CD14-positive monocyte (primary cell): Measurements from ENCODE around the gene GMCL2. TPM values are rescaled to one million over a fixed set of nuclear protein-coding genes. Genes with fewer than 3 reads are reported as not detected.

Experiments
- DNase-seq, 3 donors: peaks; one replicate each; pipeline ENCODE4 v3.0.0-alpha.2; 2011 to 2022
- H2AFZ ChIP-seq: 2 replicates; pipeline ENCODE4 v1.6.0; 2012; ENCODE audit warnings: mild to moderate bottlenecking, low read depth, low read length, inconsistent platforms; ENCODE audit not compliant: insufficient read depth, poor library complexity, severe bottlenecking
- H3K27ac ChIP-seq, 2 donors: 1 replicate in 1 of 2; 2 replicates in 1 of 2; pipeline ENCODE4 v1.5.1; 2012 to 2013; ENCODE audit warnings: low read length in 2 of 2, control low read depth in 1 of 2, inconsistent platforms in 1 of 2, low read depth in 1 of 2, mild to moderate bottlenecking in 1 of 2
- H3K27me3 ChIP-seq, 2 donors: one replicate each; pipeline versions ENCODE4 v1.6.0 to v1.6.1; 2011 to 2013; ENCODE audit warnings: low read length in 2 of 2; ENCODE audit not compliant: control insufficient read depth in 2 of 2, insufficient read depth in 2 of 2
- H3K36me3 ChIP-seq, 2 donors: replicated peaks in 1 of 2; 1 replicate in 1 of 2; 2 replicates in 1 of 2; pipeline versions ENCODE4 v1.5.1 to v1.6.1; 2012 to 2013; ENCODE audit warnings: low read length in 2 of 2, control low read depth in 1 of 2, inconsistent platforms in 1 of 2, mild to moderate bottlenecking in 1 of 2; ENCODE audit not compliant: insufficient read depth in 2 of 2, control insufficient read depth in 1 of 2
- H3K4me1 ChIP-seq, 2 donors: 1 replicate in 1 of 2; 2 replicates in 1 of 2; pipeline versions ENCODE4 v1.5.1 to v1.6.1; 2012 to 2013; ENCODE audit warnings: low read length in 2 of 2, control low read depth in 1 of 2, inconsistent platforms in 1 of 2, mild to moderate bottlenecking in 1 of 2, moderate library complexity in 1 of 2; ENCODE audit not compliant: insufficient read depth in 2 of 2, control insufficient read depth in 1 of 2
- H3K4me2 ChIP-seq: replicated peaks from 2 replicates; pipeline ENCODE3; 2012; ENCODE audit warnings: low read length, moderate library complexity, mild to moderate bottlenecking; ENCODE audit not compliant: poor library complexity, severe bottlenecking; ENCODE audit errors: extremely low read depth
- H3K4me3 ChIP-seq, 3 experiments: fragments of 200-600 bp in 1 of 3; sonication (generic) in 1 of 3; replicated peaks in 1 of 3; 1 replicate in 2 of 3; 2 replicates in 1 of 3; pipeline ENCODE4 v1.5.1; 2011 to 2013; ENCODE audit warnings: low read length in 3 of 3, mild to moderate bottlenecking in 3 of 3, control low read depth in 2 of 3, low read depth in 2 of 3, inconsistent platforms in 1 of 3, moderate library complexity in 1 of 3
- H3K79me2 ChIP-seq: 2 replicates; pipeline ENCODE4 v1.6.0; 2012; ENCODE audit warnings: mild to moderate bottlenecking, control low read depth, inconsistent platforms, low read length, moderate library complexity; ENCODE audit not compliant: insufficient read depth
- H3K9ac ChIP-seq: 2 replicates; pipeline ENCODE4 v1.6.0; 2017; ENCODE audit warnings: low read length, mild to moderate bottlenecking; ENCODE audit not compliant: insufficient read depth, poor library complexity, severe bottlenecking
- H3K9me3 ChIP-seq, 2 donors: replicated peaks in 1 of 2; 1 replicate in 1 of 2; 2 replicates in 1 of 2; pipeline versions ENCODE4 v1.5.1 to v1.6.1; 2012 to 2013; ENCODE audit warnings: low read length in 2 of 2, control low read depth in 1 of 2; ENCODE audit not compliant: control insufficient read depth in 1 of 2, insufficient read depth in 1 of 2
- H4K20me1 ChIP-seq: 2 replicates; pipeline ENCODE4 v1.6.0; 2012; ENCODE audit warnings: mild to moderate bottlenecking, low read length, control low read depth, moderate library complexity; ENCODE audit not compliant: insufficient read depth
- H3K27ac Mint-ChIP-seq, 7 donors: one replicate each; pipeline ENCODE4 v1.8.0; 2020; ENCODE audit warnings: mild to moderate bottlenecking in 7 of 7, mixed read lengths in 7 of 7, moderate library complexity in 6 of 7, inconsistent platforms in 2 of 7
- H3K27me3 Mint-ChIP-seq, 3 donors: one replicate each; pipeline ENCODE4 v1.8.0; 2021 to 2022; ENCODE audit warnings: low read depth in 3 of 3, mild to moderate bottlenecking in 3 of 3, mixed read lengths in 3 of 3, moderate library complexity in 3 of 3, inconsistent platforms in 1 of 3
- H3K36me3 Mint-ChIP-seq, 2 donors: one replicate each; pipeline ENCODE4 v1.8.0; 2020; ENCODE audit warnings: mixed read lengths in 2 of 2, inconsistent platforms in 1 of 2, mild to moderate bottlenecking in 1 of 2
- H3K4me1 Mint-ChIP-seq: one replicate; pipeline ENCODE4 v1.8.0; 2020; ENCODE audit warnings: mild to moderate bottlenecking, mixed read lengths
- H3K4me3 Mint-ChIP-seq, 2 donors: one replicate each; pipeline ENCODE4 v1.8.0; 2020; ENCODE audit warnings: mild to moderate bottlenecking in 2 of 2, mixed read lengths in 2 of 2, moderate library complexity in 1 of 2
- H3K9me3 Mint-ChIP-seq, 7 donors: one replicate each; pipeline ENCODE4 v1.8.0; 2020 to 2022; ENCODE audit warnings: mixed read lengths in 7 of 7, mild to moderate bottlenecking in 6 of 7, moderate library complexity in 6 of 7, inconsistent platforms in 2 of 7
- CTCF ChIP-seq: fragments of 200-600 bp; IDR thresholded peaks from one replicate; pipeline ENCODE4 v1.8.0; 2022; ENCODE audit warnings: antibody characterized with exemption, mild to moderate bottlenecking
- whole genome bisulfite sequencing: methylation state at CpG from one replicate; pipeline ENCODE4 v1.1.5; 2013; ENCODE audit warnings: missing lambda C conversion rate; ENCODE audit not compliant: insufficient coverage; 5-methylcytosine and 5-hydroxymethylcytosine counted together
- intact Hi-C, 2 donors: fragments of 100-400 bp; cut with micrococcal nuclease; formaldehyde crosslinking; loops; one replicate each; pipeline versions ENCODE4 v1.15.0 to v1.15.1; 2023
- polyA plus RNA-seq, 3 donors: library from polyadenylated mRNA; depleted of rRNA in 1 of 3; unstranded in 2 of 3; stranded (reverse) in 1 of 3; fragments of 300-500 nt in 2 of 3; fragments of >200 nt in 1 of 3; fragmentation: Illumina TruSeq in 2 of 3; gene quantifications; 1 replicate in 2 of 3; 2 replicates in 1 of 3; pipeline ENCODE4 v1.2.3, GENCODE V29; 2012 to 2021

The GMCL2 gene
- polyA plus RNA-seq, 3 donors, result not detected

GRCh38 chr5:178210073-178210535 is 22.9 kb upstream of the GMCL2 start:
- no peak overlapping the region for H2AFZ ChIP-seq
- H3K9me3 Mint-ChIP-seq, result no peaks in the 10 kb centered on the region
- peaks cover 0 to 1% (median 0%) of the 10 kb centered on the region in 3 donors for H3K27me3 Mint-ChIP-seq
- peaks cover 85 to 91% of the 10 kb centered on the region in 2 donors for H3K36me3 ChIP-seq
- H3K4me1 ChIP-seq, result peaks cover 15 to 34% of the 10 kb centered on the region in 2 donors
- peak overlapping the region in 1 of 2 donors; percentile 1 for H3K27ac ChIP-seq
- peak overlapping the region in 2 of 7 donors; percentile 26 to 72 for H3K27ac Mint-ChIP-seq
- peaks cover 100% of the 10 kb centered on the region for H4K20me1 ChIP-seq
- TF ChIP-seq CTCF, result no peak
- no peak overlapping the region for H3K4me2 ChIP-seq
- intact Hi-C loops, result no loop called here
- H3K36me3 Mint-ChIP-seq, result peaks cover 89 to 90% of the 10 kb centered on the region in 2 donors
- DNase-seq, result no peak
- no peaks in the 10 kb centered on the region for H3K9me3 ChIP-seq
- H3K4me1 Mint-ChIP-seq, result peaks cover 33% of the 10 kb centered on the region
- 91% methylated on average over 11 of the region's 18 CpGs for WGBS
- no peak overlapping the region for H3K4me3 ChIP-seq
- H3K79me2 ChIP-seq, result peaks cover 86% of the 10 kb centered on the region
- no peak overlapping the region for H3K9ac ChIP-seq
- H3K4me3 Mint-ChIP-seq, result no peak overlapping the region
- no peaks in the 10 kb centered on the region for H3K27me3 ChIP-seq

GRCh38 chr5:178209334-178210072 is 22.3 kb upstream of the GMCL2 start:
- peak overlapping the region in 4 of 7 donors; percentile 42 to 59 (median 46) for H3K27ac Mint-ChIP-seq
- TF ChIP-seq CTCF, result no peak
- Histone ChIP-seq H3K27ac (peak overlapping the region in 1 of 2 donors; percentile 1), H3K36me3 (peaks cover 79 to 85% of the 10 kb centered on the region in 2 donors), H2AFZ (no peak overlapping the region), H3K27me3 (no peaks in the 10 kb centered on the region), H3K4me2 (no peak overlapping the region), H3K4me3 (no peak overlapping the region), H3K79me2 (peaks cover 87% of the 10 kb centered on the region), H3K9me3 (no peaks in the 10 kb centered on the region), H4K20me1 (peaks cover 94% of the 10 kb centered on the region), H3K4me1 (peaks cover 15 to 28% of the 10 kb centered on the region in 2 donors), H3K9ac (no peak overlapping the region)
- 88% methylated on average over 8 of the region's 8 CpGs for WGBS
- no peak overlapping the region for H3K4me3 Mint-ChIP-seq
- H3K9me3 Mint-ChIP-seq, result no peaks in the 10 kb centered on the region
- peaks cover 29% of the 10 kb centered on the region for H3K4me1 Mint-ChIP-seq
- DNase-seq, result no peak
- intact Hi-C loops, result no loop called here
- H3K27me3 Mint-ChIP-seq, result peaks cover 0 to 1% (median 0%) of the 10 kb centered on the region in 3 donors
- peaks cover 83 to 84% of the 10 kb centered on the region in 2 donors for H3K36me3 Mint-ChIP-seq
